ENCODE measurements around the gene ALKBH6.
"Not testable (repeated sequence)": the region's sequence is repeated elsewhere in the genome, so short reads cannot be mapped to it uniquely, and the experiment has no call there.

ALKBH6 gene

DNA sequence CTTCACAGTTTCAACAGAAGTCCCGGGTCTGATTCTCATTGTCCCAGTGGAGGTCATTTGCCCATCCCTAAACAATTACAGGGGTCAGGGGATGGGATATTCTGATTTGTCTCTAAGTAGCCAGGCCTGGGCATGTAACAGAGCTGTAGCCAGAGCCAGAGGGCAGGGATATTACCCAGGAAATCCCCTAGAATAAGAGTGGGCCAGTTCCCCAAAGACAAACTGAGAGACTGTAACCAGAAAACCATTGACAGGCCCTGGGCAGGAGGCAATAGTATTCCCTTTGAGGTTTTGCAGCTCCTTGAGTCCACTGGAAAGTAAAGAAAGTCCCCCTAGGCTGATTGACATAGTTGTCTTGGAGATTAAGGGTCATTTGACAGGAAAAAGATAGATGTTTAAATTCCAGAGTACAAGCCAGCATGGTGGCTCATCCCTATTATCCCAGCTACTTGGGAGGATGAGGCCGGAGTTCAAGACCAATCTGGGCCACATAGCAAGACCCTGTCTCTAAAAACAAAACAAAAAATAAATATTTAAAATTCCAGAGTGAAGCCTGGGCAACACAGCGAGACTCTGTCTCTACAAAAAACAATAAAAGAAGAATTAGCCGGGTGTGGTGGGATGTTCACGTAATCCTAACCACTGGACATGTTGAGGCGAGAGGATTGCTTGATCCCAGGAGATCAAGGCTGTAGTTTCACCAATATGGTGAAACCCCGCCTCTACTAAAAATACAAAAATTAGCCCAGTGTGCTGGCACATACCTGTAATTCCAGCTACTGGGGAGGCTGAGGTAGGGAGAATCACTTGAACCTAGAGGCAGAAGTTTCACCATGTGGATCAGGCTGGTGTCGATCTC lies 20.9 kb downstream of the ALKBH6 start:
- no peak for DNase-seq

DNA sequence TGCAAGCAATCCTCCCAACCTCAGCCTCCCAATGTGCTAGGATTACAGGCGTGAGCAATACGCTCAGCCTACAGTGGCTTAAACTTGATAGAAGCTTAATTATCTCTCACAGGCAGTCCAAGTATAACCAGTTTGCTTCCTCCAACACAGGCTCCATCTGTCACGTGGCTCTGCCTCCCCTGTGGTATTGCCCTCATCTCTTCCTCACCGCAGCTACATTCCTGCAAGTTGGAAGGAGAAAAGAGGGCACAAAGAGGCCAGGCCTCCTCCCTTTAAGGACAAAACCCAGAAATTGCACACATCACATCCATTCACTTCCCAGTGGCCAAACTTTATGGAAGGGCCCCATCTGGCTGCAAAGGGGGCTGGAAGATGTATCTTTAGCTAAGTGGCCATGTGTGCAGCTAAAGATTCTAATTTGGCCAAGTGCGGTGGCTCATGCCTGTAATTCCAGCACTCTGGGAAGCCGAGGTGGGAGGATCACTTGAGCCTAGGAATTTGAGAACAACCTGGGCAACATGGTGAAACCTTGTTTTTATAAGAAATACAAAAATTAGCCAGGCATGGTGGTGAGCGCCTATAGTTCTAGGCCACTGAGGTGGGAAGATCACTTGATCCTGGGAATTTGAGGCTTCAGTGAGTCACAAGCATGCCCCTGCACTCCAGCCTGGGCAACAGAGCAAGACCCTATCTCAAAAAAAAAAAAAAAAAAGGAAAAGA lies 22.1 kb downstream of the ALKBH6 start:
- DNase-seq = no peak

DNA sequence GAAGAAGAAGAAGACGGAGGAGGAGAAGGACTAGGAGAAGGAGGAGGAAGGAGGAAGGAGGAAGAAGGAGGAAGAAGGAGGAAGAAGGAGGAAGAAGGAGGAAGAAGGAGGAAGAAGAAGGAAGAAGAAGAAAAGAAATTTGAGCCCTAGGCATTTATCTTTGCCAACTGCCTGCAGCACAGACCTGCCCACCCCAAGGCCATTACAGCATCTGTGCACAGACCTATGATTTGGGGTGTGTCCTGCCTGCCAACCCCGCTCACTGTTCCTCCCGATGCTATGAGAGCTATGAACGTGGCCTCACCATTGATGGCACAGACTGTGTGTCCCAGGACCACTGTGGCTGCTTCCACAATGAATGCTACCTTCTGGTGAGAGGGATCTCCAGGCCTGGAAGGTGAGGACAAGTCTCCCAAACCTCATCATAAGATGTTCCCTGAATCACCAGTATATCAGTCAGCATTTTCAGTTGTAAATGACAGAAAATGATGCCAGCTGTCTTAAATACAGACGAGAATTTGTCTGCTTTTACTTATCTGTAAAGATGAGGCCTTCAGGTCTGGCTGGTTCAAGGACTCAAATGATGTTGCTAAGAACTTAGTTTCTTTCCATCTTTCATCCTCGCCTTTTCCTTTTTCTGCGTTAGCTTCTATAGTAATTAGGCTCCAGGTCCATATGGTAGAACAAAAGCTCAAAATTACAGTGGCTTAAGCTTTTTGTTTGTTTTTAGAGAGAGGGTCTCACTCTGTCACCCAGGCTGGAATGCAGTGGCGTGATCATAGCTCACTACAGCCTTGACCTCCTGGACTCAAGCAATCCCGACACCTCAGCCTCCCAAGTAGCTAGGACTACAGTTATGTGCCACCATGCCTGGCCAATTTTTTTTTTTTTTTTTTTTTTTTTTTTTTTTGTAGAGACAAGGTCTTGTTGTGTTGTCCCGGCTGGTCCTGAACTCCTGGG lies 23.0 kb downstream of the ALKBH6 start:
- no peak for DNase-seq

DNA sequence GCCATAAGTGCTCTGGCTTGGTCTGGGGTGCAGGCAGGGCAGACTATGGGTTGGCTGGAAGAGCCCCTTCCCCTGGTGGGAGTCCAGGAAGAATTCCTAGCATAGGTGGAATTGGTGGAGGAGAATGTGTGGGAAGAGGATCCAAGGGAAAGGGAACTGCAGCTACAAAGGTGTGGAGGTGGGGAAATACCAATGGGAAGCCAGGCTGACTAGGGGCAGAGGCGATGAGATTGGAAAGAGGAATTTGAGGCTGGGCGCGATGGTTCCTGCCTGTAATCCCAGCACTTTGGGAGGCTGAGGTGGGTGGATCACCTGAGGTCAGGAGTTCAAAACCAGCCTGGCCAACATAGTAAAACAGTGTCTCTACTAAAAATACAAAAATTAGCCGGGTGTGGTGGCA lies 23.9 kb downstream of the ALKBH6 start:
- DNase-seq = no peak

DNA sequence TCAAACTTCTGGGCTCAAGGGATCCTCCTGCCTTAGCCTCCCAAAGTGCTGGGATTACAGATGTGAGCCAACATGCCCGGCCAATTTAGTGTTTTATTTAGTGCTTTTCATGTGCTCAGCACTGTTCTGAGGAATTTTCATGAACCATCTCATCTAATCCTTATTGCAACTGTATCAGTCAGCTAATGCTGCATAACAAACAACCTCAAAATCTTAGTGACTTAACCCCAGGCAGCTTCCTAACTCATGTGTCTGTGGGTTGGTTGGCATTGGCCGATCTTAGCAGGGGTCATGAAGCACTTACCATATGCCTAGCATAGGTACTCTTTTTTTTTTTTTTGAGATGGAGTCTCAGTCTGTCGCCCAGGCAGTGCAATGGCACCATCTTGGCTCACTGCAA lies 25.2 kb downstream of the ALKBH6 start:
- DNase-seq = no peak

DNA sequence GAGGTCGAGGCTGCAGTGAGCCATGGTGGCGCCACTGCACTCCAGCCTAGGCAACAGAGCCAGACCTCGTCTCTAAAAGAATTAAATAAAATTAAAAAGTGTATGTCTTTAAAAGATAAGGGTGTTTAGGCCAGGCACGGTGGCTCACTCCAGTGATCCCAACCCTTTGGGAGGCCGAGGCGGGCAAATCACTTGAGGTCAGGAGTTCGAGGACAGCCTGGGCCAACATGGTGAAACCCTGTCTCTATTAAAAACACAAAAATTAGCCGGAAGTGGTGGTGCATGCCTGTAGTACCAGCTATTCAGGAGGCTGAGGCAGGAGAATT lies 26.5 kb downstream of the ALKBH6 start:
- peak; percentile 10 for DNase-seq

DNA sequence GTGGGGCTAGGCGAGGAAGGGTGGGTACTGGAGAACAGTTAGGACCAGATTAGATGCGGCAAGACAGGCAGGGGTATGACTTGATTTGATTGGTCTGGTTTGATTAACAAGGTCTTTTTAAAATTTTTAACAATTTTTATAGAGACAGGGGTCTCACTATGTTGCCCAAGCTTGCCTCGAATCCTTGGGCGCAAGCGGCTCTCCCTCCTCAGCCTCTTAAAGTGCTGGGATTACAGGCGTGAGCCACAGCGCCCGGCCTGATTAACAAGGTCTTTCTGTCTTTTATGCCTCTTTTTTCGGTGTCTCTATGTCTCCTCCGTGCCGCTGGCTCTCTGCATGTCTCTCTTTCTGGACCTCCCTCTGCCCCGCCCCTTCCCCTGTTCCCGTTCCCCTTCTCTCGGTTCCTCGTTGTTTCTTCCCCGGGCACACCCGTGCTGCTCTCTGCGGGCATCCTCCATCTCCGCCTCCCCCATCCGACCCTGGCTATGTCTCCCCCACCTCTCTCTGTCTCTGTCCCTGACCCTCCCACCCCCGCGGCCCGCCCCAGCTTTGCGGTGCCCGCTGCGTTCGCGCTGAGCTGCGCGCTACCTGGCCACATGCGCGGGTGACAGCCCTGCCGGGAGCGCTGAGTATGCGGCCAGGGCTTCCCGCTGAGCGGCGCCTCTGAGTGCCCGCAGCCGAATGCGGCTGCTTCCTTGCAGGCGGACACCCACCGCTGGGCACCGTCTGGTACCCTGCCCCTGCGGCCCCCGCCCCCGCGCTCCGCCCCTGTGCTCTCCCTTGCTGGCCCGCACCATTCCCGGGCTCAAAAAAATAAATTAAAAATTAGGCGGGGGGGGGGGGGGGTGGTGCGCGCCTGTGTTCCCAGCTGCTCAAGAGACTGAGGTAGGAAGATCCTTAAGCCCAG lies 27.1 kb downstream of the ALKBH6 start:
- no peak for DNase-seq

DNA sequence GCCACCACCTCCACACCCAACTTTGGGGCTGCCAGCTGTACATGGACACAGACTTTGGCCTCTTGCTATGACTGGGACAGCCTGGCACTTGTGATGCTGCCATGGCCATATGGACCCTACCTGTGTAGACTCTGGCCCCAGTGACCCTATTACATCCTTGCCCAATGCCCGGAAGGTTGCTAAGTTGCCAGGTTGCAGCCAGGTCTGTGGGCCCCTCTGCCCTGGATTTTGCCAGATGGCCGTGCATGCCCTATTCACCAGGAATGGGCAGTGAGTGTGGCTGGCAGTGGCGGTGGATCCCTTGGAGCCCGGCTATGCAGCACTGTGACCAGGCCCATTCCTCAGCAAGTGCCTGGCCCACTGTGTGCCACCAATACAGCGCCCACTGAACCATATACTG lies 27.9 kb downstream of the ALKBH6 start:
- DNase-seq = no peak

DNA sequence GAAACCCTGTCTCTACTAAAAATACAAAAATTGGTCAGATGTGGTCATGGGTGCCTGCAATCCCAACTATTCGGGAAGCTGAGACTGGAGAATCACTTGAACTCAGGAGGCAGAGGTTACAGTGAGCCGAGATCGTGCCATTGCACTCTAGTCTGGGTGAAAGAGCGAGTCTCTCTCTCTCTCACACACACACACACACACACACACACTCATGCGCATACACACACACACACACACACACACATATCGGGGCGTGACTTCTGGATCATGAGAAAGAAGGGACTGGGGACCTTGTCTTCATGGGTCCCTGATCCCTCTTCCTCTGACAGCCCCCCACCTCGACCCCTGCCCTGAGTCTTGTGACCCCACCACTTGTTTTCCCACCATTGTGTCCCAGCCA lies 30.8 kb downstream of the ALKBH6 start:
- no peak for DNase-seq

DNA sequence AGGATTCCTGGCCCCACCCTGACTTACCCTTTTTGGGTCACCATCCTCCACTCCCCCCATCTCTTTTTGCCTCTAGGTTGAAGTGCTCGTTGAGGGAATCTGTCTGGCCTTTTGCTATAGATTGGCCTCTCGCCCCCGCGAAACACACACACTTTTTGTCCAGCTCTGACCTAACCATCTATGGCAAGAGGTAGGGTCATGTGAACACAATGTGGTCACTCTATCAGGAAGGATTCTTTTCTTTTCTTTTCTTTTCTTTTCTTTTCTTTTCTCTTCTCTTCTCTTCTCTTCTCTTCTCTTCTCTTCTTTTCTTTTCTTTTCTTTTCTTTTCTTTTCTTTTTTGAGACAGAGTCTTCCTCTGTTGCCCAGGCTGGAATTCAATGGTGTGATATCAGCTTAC lies 33.0 kb downstream of the ALKBH6 start:
- not testable (repeated sequence) for DNase-seq

DNA sequence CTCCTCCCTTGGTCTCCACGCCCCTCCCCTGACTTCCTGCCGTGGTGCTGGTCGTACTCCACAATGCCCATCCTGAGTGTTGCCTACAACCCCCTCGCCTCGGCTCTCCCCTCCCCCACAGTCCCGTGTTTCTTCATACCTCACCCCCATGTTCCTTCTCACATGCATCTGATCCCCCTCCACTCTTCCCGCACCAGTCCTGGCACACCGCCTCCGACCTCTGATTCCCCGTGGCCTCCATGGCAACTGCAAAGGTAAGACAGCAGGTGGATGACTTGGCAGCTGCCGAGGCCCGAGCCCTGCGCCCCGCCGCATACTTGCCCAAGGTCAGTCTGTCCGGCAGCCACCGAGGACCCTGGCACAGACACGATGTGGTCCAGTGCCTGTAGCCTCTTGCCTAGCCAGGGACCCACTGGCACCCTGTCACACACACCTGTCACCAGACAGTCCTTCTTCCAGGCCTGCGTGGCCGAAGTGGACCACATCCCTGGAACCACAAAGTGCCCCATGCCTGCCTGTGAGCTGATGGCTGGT lies 35.1 kb downstream of the ALKBH6 start:
- DNase-seq = no peak

DNA sequence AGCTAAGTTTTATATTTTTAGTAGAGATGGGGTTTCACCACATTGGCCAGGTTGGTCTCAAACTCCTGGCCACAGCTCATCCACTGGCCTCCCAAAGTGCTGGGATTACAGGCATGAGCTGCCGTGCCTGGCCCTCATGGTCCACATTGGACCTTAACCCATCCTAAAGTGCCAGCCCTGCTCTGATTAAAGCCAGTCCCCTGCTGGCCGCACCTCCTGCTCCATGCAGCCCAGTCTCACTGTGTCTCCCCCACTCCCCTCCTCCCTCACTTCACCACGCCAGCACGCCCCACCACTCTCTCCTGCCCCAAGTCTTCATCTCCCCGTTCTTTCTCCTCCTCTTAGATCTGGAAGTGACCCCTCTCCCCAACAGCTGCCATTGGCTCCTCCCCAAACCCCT lies 35.7 kb downstream of the ALKBH6 start:
- DNase-seq = no peak

DNA sequence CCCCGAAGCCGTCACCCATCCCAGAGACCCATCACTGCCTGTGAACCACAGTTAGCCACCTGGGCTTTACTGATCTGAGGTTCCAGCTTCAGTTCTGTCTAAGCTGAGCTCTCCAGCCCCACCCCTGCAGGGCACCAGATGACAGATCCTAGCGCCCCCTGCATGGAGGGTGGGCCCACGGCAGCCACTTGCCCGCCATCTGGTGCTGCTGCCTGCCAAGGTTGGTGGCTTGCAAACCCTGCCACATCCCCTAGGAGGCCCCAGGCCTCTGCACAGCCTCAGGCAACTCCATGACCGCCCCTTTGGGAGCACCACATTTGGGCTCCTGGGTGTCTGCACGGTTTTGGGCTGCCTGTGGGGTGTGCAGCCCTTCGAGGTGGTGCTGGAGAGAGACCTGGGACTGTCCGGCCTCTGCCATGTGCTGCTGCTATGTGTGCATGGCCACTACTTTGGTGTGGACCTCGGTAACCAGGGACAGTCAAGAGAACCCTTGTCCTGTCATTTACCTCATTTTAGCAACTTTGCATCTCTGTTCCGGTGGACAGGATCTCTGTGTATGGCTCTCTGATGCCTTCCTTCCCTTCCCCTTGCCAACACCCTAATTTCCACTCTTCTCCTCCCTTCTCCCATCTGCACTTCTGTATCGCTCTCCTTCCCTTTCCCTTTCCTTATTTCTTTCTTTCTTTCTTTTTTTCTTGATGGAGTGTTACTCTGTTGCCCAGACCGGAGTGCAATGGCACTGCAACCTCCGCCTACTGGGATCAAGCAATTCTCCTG lies 36.4 kb downstream of the ALKBH6 start:
- DNase-seq = peak; percentile 67

DNA sequence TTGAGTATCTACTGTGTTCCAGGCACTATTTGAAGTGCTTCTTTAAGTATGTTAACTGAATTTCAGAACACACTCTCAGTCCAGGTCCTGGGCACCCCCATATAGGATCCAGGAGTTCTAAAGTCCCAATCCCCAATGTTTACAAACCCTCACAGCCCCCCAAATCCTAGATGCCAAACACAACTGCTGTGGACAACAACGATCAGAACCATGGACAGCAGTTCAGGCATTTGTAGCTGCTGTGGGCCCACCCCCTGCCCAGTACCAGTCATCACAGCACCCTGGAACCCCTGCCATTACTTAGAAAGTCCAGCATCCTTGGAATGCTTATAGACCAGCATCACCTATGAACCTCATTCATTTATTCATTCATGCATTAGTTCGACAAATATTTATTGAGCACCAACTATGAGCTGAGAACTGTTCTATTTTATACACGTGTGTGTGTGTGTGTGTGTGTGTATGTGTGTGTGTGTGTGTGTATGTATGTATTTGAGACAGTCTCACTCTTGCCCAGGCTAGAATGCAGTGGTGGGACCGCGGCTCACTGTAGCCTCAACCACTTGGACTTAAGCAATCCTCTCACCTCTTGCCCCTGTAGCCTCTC lies 38.3 kb downstream of the ALKBH6 start:
- DNase-seq = peak; percentile 24

DNA sequence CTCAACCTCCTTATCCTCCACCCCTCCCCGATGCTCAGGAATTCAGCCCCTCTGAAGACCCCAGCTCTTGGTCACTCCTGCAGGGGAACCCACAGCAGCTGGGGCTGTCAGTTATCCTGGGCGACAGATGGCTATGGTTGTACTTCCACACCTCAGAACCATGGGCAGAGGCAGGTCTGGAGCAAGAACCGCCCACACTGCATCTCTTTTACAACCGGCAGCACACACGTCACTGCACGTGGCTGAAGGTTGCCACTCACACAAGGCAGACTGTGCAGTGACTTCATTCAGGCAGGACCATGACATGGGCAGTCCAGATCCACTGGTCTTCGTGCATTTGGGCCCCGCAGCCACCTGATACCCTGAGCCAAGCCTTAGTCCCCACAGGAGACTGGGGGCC lies 40.5 kb downstream of the ALKBH6 start:
- no peak for DNase-seq

DNA sequence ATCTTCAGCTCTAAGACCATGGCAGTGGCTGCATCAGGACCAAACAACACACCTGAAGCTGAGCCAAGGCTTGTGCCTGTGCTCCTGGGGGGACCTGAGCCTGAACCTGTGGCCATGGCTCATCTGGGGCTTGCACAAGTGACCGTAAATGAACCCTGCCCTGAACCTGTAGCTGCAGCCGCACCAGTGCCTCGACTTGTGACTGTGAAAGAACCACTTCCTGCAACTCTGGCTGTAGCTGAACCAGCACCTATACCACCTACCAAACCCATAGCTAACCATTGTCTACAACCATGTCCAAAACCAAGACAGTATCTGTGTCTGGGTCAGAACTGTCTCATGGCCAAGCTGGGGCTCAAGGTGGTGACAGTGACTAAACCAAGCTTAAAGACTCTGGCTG lies 47.2 kb downstream of the ALKBH6 start:
- DNase-seq = no peak

DNA sequence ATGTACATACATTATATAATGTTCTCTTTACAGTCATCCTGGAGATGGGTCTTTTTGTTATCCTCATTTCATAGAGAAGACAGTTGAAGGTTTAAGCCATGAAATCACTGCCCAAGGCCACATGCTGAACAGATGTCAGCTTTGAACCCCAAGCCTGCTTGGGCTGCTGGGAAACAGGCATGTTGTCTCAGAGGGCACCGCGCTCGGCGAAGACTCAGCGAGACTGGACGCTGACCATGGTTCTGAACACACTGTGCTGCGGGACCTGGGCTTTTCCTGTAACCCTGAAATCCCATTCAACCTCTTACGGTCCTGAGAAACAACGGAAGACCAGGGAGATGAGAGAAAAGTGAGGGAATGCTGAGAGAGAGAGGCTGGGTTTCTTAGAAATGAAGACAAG lies 50.5 kb downstream of the ALKBH6 start:
- DNase-seq = peak; percentile 42

DNA sequence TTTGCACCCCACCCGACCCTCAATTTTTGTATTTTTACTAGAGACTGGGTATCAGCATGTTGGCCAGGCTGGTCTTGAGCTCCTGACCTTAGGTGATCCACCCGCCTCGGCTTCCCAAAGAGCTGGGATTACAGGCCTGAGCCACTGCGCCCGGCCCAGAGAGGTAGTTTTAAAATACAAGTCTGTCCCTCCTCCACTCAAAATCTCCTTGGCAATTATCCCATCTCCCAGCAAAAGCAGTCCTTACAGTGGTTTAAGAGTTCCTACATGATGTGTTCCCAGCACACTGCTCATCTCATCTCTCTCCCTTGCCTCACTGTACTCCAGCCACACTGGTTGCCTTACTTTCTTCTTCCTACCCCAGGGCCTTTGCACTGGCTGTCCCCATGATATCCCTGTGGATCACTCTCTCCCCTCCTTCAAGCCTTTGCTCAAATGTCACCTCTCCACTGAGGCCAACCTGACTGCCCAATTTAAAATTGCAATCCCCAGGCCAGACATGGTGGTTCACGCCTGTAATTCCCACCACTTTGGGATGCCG lies 53.5 kb downstream of the ALKBH6 start:
- no peak for DNase-seq

DNA sequence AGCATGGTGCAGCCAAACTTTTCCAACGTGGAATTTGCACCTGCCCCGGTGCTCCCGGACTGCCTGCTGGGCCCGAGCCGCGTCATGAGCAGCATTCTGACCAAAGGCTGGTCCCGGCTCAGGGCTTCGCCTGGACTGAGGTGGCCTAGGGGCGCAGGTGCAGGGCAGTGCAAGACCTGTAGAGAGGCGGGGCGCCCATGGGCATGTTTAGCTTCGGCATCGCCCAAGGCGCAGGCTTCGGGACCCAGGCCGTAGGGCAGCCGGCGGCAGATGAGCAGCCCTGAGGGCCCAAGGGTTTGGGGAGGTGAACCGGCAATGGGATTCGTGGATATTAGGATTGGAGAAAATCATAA lies 54.1 kb downstream of the ALKBH6 start:
- no peak for DNase-seq

Data from hematopoietic multipotent progenitor cell treated with erythropoietin and hydrocortisone succinate and interleukin-3 and kit ligand, for 8 days (in vitro differentiated cells).